Measurements from ENCODE around the gene DIS3L2.

- no peak for TF ChIP-seq EP300 (IDR thresholded peaks at IDR 0.05)
- TF ChIP-seq, protein P1, sequence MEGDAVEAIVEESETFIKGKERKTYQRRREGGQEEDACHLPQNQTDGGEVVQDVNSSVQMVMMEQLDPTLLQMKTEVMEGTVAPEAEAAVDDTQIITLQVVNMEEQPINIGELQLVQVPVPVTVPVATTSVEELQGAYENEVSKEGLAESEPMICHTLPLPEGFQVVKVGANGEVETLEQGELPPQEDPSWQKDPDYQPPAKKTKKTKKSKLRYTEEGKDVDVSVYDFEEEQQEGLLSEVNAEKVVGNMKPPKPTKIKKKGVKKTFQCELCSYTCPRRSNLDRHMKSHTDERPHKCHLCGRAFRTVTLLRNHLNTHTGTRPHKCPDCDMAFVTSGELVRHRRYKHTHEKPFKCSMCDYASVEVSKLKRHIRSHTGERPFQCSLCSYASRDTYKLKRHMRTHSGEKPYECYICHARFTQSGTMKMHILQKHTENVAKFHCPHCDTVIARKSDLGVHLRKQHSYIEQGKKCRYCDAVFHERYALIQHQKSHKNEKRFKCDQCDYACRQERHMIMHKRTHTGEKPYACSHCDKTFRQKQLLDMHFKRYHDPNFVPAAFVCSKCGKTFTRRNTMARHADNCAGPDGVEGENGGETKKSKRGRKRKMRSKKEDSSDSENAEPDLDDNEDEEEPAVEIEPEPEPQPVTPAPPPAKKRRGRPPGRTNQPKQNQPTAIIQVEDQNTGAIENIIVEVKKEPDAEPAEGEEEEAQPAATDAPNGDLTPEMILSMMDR (IDR thresholded peaks at IDR 0.05), result no peak
- TF ChIP-seq POLR2A (IDR thresholded peaks at IDR 0.05), result no peak
These were observed 423.0 kb downstream of the DIS3L2 start for GRCh38 chr2:232384466-232384865.
